ENCODE results near the gene SNX20. TPM values are rescaled to one million over a fixed set of nuclear protein-coding genes. Genes with fewer than 3 reads are reported as not detected.
A peak's percentile ranks its signal among the peaks of the same experiment; 100 is the strongest.

Gene SNX20
- total RNA-seq, 1 experiment from 2014 or later: not detected

- no peak overlapping the region for H3T11ph ChIP-seq (ENCODE audit: low read length)
- no peak overlapping the region for H2BK120ac ChIP-seq (ENCODE audit: low read depth, low read length, poor library complexity, severe bottlenecking)
- no peaks in the 10 kb centered on the region for H3K36me3 Mint-ChIP-seq (ENCODE audit: insufficient read depth in 1 of 3, low read depth in 3 of 3)
- H3K79me1 ChIP-seq (ENCODE audit: insufficient read depth, low read depth, low read length, poor library complexity, severe bottlenecking): no peaks in the 10 kb centered on the region
- H3K56ac ChIP-seq (ENCODE audit: insufficient read length, low read depth, low read length): no peak overlapping the region
- H2BK15ac ChIP-seq (ENCODE audit: low read depth, low read length): no peak overlapping the region
- no peak overlapping the region for H3K23ac ChIP-seq (ENCODE audit: insufficient read length, low read depth, low read length)
- no peak overlapping the region for H3K14ac ChIP-seq (ENCODE audit: insufficient read depth, low read length)
- no peak overlapping the region for H3K18ac ChIP-seq (ENCODE audit: insufficient read length, low read depth, low read length)
- no peaks in the 10 kb centered on the region for H3K79me2 ChIP-seq (ENCODE audit: insufficient read depth, low read length)
- peaks cover 13 to 17% of the 10 kb centered on the region in 2 experiments for H3K4me1 Mint-ChIP-seq
- DNase-seq: peak; percentile 54
- no peaks in the 10 kb centered on the region; a peak in 1 of 5 replicates for H3K9me3 Mint-ChIP-seq
- no peaks in the 10 kb centered on the region for H3K9me3 ChIP-seq (ENCODE audit: control insufficient read depth, low read depth, low read length)
- no peak overlapping the region for H2BK12ac ChIP-seq (ENCODE audit: insufficient read length, low read depth, low read length)
- no peak overlapping the region for H2BK5ac ChIP-seq (ENCODE audit: insufficient read length, low read length)
- H3K27ac ChIP-seq (ENCODE audit: insufficient read length, low read depth, low read length): no peak overlapping the region
- H3K23me2 ChIP-seq (ENCODE audit: insufficient read length, low read depth, low read length, poor library complexity, severe bottlenecking): no peaks in the 10 kb centered on the region
- TF ChIP-seq CTCF (conservative IDR thresholded peaks at IDR 0.05): peak; percentile 58
- no peaks in the 10 kb centered on the region for H3K27me3 ChIP-seq (ENCODE audit: insufficient read depth, low read length)
- no peak overlapping the region for H3K4me2 ChIP-seq (ENCODE audit: insufficient read depth, insufficient read length, low read length)
- H3K4me3 Mint-ChIP-seq: no peak overlapping the region
- no peak overlapping the region for H3K9ac ChIP-seq (ENCODE audit: extremely low read depth, insufficient read length, low read length)
- no CpG with 5 or more reads among the region's 6 CpGs for WGBS (ENCODE audit: extremely low coverage, insufficient read length, low lambda C conversion rate)
- no peak overlapping the region for H4K5ac ChIP-seq (ENCODE audit: insufficient read length, low read depth, low read length)
- no peak overlapping the region for H2BK20ac ChIP-seq (ENCODE audit: low read depth, low read length, poor library complexity, severe bottlenecking)
- no peak overlapping the region for H3K27ac Mint-ChIP-seq
- H4K8ac ChIP-seq (replicated peaks; ENCODE audit: insufficient read length, low read depth, low read length): no peak overlapping the region
- no peak overlapping the region for H3K4ac ChIP-seq (ENCODE audit: low read depth, low read length)
- no peak overlapping the region for H2AK5ac ChIP-seq (ENCODE audit: insufficient read length, low read length)
- peaks cover 24% of the 10 kb centered on the region for H3K27me3 Mint-ChIP-seq (ENCODE audit: low read depth)
- H3K4me1 ChIP-seq (ENCODE audit: insufficient read depth, low read length): no peaks in the 10 kb centered on the region; the same call in 1 of the 2 replicates
- no peak overlapping the region for H2AFZ ChIP-seq (ENCODE audit: low read length)
- no peaks in the 10 kb centered on the region for H4K20me1 ChIP-seq (ENCODE audit: control insufficient read depth, insufficient read depth, insufficient read length)
- no peak overlapping the region for H4K91ac ChIP-seq (ENCODE audit: insufficient read length, low read depth, low read length)
Measured at GRCh38 chr16:50644729-50645128, 36.4 kb downstream of the SNX20 start.

Measured in H9 (cell line).